T follicular helper cell (primary cell): Measurements from ENCODE around the gene TMPRSS13.
"Not testable (repeated sequence)": the region's sequence is repeated elsewhere in the genome, so short reads cannot be mapped to it uniquely, and the experiment has no call there.

Experiments
- DNase-seq: peaks from one replicate; pipeline ENCODE4 v3.0.0-alpha.2; 2020; ENCODE audit warnings: low read depth

TMPRSS13 gene

GRCh38 chr11:117930668-117931330, 1.6 kb upstream of the TMPRSS13 start:
- DNase-seq: no peak

GRCh38 chr11:117929916-117930570, 841 bp upstream of the TMPRSS13 start:
- DNase-seq: no peak

GRCh38 chr11:117928446-117929141, 608 bp downstream of the TMPRSS13 start:
- DNase-seq: no peak

GRCh38 chr11:117927926-117928325, 1.3 kb downstream of the TMPRSS13 start:
- DNase-seq: no peak

- DNase-seq: not testable (repeated sequence)
These were observed 3.0 kb downstream of the TMPRSS13 start for GRCh38 chr11:117926166-117926565.

- DNase-seq: no peak
These were observed 3.8 kb downstream of the TMPRSS13 start for GRCh38 chr11:117925198-117925925.

- no peak for DNase-seq
These were observed 4.5 kb downstream of the TMPRSS13 start for GRCh38 chr11:117924631-117925170.

- no peak for DNase-seq
These were observed 5.4 kb downstream of the TMPRSS13 start for GRCh38 chr11:117923773-117924172.

GRCh38 chr11:117923275-117923674, 5.9 kb downstream of the TMPRSS13 start:
- no peak for DNase-seq

GRCh38 chr11:117921893-117922292, 7.3 kb downstream of the TMPRSS13 start:
- DNase-seq: no peak

- no peak for DNase-seq
These were observed 7.7 kb downstream of the TMPRSS13 start for GRCh38 chr11:117921456-117921855.

- DNase-seq: no peak
These were observed 9.4 kb downstream of the TMPRSS13 start for GRCh38 chr11:117919781-117920221.

GRCh38 chr11:117919341-117919740, 9.9 kb downstream of the TMPRSS13 start:
- DNase-seq: no peak

- DNase-seq: no peak
These were observed 10.6 kb downstream of the TMPRSS13 start for GRCh38 chr11:117918366-117919255.

- no peak for DNase-seq
These were observed 11.5 kb downstream of the TMPRSS13 start for GRCh38 chr11:117917591-117918151.

GRCh38 chr11:117916956-117917355, 12.2 kb downstream of the TMPRSS13 start:
- no peak for DNase-seq

GRCh38 chr11:117915672-117916235, 13.4 kb downstream of the TMPRSS13 start:
- no peak for DNase-seq

- no peak for DNase-seq
These were observed 14.1 kb downstream of the TMPRSS13 start for GRCh38 chr11:117914991-117915618.

- no peak for DNase-seq
These were observed 14.8 kb downstream of the TMPRSS13 start for GRCh38 chr11:117914398-117914761.
